NOMO-1 (cell line): ENCODE results near the gene DOK4.
A peak's percentile ranks its signal among the peaks of the same experiment; 100 is the strongest.
"Not testable (repeated sequence)": the region's sequence is repeated elsewhere in the genome, so short reads cannot be mapped to it uniquely, and the experiment has no call there.

ENCODE experiments used
- DNase-seq, 2 experiments: peaks; one replicate each; lab custom pipeline; 2025; ENCODE audit not compliant: unreplicated experiment in 2 of 2; lab: John Stamatoyannopoulos, UW

Gene DOK4

GRCh38 chr16:57452021-57452420 lies 34.3 kb downstream of the DOK4 start:
- DNase-seq = no peak

GRCh38 chr16:57447186-57447962 lies 38.9 kb downstream of the DOK4 start, which contains the start of the genes CIAPIN1 and COQ9:
TSS of gene CIAPIN1 (minus strand) at chr16:57447385. CDS start at chr16:57440928, 6,457 bp downstream.
TSS of gene COQ9 (plus strand) at chr16:57447479. CDS start at chr16:57447506, 27 bp downstream.
- DNase-seq = peak; percentile 77 to 88

GRCh38 chr16:57446531-57447185 lies 39.6 kb downstream of the DOK4 start:
- DNase-seq = peak in 1 of 2 experiments; percentile 20

- DNase-seq = no peak
These were observed 40.8 kb downstream of the DOK4 start for GRCh38 chr16:57445510-57445909.

GRCh38 chr16:57444711-57445110 lies 41.6 kb downstream of the DOK4 start:
- DNase-seq = no peak

- not testable (repeated sequence) for DNase-seq
These were observed 45.7 kb downstream of the DOK4 start for GRCh38 chr16:57440551-57440950.

GRCh38 chr16:57439947-57440346 lies 46.3 kb downstream of the DOK4 start:
- DNase-seq = not testable (repeated sequence)

GRCh38 chr16:57435838-57436237 lies 50.5 kb downstream of the DOK4 start:
- DNase-seq = no peak

- DNase-seq = no peak
These were observed 52.3 kb downstream of the DOK4 start for GRCh38 chr16:57434003-57434402.

GRCh38 chr16:57432989-57433388 lies 53.3 kb downstream of the DOK4 start:
- no peak for DNase-seq

- DNase-seq = no peak
These were observed 53.8 kb downstream of the DOK4 start for GRCh38 chr16:57432505-57432904.

- no peak for DNase-seq
These were observed 55.3 kb downstream of the DOK4 start for GRCh38 chr16:57430955-57431354.

GRCh38 chr16:57427824-57428223 lies 58.5 kb downstream of the DOK4 start:
- no peak for DNase-seq

GRCh38 chr16:57427307-57427706 lies 59.0 kb downstream of the DOK4 start:
- DNase-seq = no peak

GRCh38 chr16:57426356-57426755 lies 59.9 kb downstream of the DOK4 start:
- no peak for DNase-seq

- no peak for DNase-seq
These were observed 61.7 kb downstream of the DOK4 start for GRCh38 chr16:57424583-57424982.

- DNase-seq = no peak
These were observed 63.1 kb downstream of the DOK4 start for GRCh38 chr16:57423152-57423551.

GRCh38 chr16:57422026-57422944 lies 64.0 kb downstream of the DOK4 start:
- peak in 1 of 2 experiments; percentile 39 for DNase-seq
